ENCODE results near the gene STRADB. TPM values are rescaled to one million over a fixed set of nuclear protein-coding genes. Genes with fewer than 3 reads are reported as not detected.

The STRADB gene
- total RNA-seq, result 19.7 and 26.5 TPM in 2 replicates

GRCh38 chr2:201451292-201452057 is at the start of gene STRADB, which contains the start of gene TRAK2:
TSS of gene STRADB (plus strand) at chr2:201451740. CDS start at chr2:201454841, 3,101 bp downstream.
TSS of gene TRAK2 (minus strand) at chr2:201451458. CDS start at chr2:201420507, 30,951 bp downstream.

Other genes starting within 250 kb of the STRADB start
- 9.4 and 15.1 TPM in 2 replicates for gene CASP8, start 191.2 kb upstream of the STRADB start, total RNA-seq
- gene FLACC1, start 94.4 kb upstream of the STRADB start, total RNA-seq, result 0.36 and 1.0 TPM in 2 replicates
- gene TRAK2, start 282 bp upstream of the STRADB start, total RNA-seq, result 25.5 and 29.6 TPM in 2 replicates
- gene TMEM237, start 191.8 kb downstream of the STRADB start, total RNA-seq, result 26.3 and 27.8 TPM in 2 replicates
- 7.4 and 8.9 TPM in 2 replicates for gene MPP4, start 246.9 kb downstream of the STRADB start, total RNA-seq